Occipital lobe (tissue), 2 donors: ENCODE data around the gene CRYBB2. TPM values are rescaled to one million over a fixed set of nuclear protein-coding genes. Genes with fewer than 3 reads are reported as not detected.
"Not testable (repeated sequence)": the region's sequence is repeated elsewhere in the genome, so short reads cannot be mapped to it uniquely, and the experiment has no call there.

Source experiments
- DNase-seq: peaks from one replicate; lab custom pipeline; 2025; lab: John Stamatoyannopoulos, UW
- total RNA-seq: library from RNA; depleted of rRNA; stranded (reverse); fragments of >200 nt; gene quantifications from one replicate; pipeline ENCODE4 v1.2.3, GENCODE V29; 2014

The CRYBB2 gene
- total RNA-seq, 1 donor from 2014 or later: not detected

DNA sequence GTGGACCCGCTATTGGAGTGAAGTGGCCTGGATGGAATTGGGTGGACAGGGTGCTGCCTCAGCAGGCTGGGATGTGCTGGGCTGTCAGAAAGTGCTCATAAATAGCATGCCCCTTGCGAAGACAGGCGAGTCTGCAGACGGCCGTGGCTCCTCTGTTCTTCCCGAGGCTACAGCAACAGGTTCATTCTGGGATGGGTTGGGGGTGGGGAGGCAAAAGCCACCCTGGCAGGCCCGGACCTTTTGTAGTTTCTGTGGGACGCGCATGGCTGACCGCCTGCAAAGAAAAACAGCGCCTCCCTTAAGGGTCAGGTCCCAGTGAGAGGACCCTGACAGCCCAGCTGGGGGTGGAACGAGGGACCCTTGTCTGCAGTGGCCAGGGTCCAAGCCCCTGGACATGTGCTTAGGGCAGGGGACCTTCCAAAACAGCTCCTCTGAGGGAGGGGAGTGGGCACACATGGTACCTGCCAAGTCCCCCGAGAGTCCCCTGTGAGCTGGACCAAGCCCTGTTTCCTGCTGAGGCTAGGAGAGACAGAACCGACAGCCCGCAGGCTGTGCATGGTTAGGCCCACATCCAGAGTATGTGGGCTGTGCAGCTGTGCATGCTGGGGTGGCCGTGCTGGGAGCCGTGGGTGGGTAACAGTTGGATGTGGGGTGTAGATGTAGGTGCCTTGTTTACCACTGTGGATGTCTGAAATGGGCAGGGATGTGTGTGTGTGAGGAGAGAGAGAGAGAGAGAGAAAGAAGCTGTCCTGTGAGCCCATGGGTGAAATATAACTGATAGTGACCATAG lies 19.5 kb upstream of the CRYBB2 start, which contains the start of gene CRYBB3:
CRYBB3 (plus strand) TSS at position 128 of the 790 bp plus-strand sequence. CDS start 1,539 bp downstream, outside the sequence.
- DNase-seq: peak; percentile 39

DNA sequence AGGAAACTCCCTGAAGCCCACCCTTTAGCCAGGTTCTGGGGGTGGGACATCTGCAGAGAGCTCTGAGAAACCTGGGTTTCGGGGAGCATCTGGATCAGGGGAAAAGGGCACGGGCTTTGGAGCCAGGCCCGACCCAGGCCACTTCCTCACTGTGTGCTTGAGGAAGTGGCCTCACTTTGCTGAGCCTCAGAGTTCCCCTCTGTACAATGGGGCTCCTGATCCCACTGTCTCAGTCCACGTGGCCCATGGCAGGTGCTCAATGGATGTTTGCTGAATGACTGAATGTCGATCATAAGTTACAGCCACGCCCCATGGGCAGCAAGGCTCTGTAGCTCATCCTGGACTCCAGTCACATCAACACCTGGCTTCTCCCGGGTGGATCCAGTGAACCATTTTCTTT lies 18.5 kb upstream of the CRYBB2 start:
- DNase-seq: no peak

DNA sequence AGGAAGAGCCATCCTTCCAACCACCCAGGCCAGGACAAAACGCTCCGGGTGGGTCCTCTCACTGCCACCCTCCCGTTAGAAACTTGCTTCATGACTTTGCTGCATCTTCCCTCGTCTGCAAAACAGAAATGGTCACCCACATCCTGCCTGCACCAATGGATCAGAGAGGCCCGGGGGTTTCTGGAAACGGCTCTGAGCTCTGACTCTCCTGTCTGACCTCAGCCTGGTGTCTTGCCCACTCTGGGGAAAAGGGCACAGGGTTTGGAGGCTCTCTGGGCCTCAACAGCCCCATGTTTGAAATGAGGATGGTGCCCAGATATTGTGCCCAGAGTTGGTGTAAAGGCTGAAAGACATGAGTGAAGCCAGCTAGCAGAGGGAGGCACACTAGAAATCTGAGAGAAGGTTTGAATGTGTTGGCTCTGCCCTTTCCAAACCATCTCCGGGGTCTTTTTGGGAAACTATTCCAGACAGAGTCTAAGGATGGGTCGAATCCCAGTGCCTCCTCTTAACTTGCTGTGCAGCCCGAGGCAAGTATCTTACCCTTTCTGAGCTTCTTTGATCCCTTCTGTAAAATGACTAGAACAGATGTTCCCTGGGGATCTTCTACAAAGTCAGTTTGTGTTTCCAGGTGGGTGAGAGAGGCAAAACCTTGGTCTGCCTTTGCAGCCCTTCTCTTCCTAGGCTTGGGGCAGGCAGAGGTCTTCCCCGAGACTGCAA lies 17.7 kb upstream of the CRYBB2 start:
- no peak for DNase-seq

DNA sequence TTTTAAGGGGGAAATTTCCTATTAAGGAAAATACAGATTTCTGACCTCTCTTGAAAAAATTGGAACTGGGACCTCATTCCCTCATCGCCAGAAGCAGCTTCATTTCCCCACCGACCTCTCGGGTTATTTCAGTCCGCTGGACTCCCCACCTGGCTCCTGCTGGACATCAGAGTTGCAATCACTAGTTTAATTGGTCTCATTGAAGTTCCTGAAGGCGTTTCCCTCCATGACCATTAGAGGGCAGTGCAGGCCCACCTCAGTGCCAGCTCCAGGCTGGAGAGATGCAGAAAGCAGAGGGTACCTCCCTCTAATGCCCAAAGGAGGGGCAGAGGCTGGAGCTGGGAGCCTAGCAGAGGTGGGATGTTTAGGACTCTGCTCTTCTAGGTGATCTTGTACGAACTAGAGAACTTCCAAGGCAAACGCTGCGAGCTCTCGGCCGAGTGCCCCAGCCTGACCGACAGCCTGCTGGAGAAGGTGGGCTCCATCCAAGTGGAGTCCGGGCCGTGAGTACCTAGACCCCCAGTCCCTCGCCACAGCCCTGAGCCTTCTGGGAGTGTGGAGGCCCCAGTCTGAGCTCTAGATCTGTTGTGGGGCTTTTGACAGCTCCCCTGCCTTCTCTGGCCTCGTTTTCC lies 17.0 kb upstream of the CRYBB2 start:
- peak; percentile 28 for DNase-seq

DNA sequence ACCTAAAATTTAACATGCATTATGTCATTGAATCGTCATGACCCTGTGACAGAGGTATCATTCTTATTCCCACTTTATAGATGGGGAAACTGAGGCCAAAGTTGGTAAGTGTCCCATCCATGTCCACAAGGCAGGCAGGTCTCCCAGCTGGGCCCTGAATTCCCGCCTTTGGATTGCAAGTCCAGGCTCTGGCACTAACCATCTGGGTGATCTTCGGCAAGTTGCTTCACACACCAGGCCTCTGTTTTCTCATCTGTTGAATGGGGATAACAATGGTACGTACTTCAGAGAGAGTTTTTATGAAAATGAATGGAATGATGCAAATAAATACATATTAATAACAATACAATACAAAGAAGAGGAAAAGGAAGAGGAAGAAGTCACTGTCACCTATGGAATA lies 16.4 kb upstream of the CRYBB2 start:
- DNase-seq: no peak

DNA sequence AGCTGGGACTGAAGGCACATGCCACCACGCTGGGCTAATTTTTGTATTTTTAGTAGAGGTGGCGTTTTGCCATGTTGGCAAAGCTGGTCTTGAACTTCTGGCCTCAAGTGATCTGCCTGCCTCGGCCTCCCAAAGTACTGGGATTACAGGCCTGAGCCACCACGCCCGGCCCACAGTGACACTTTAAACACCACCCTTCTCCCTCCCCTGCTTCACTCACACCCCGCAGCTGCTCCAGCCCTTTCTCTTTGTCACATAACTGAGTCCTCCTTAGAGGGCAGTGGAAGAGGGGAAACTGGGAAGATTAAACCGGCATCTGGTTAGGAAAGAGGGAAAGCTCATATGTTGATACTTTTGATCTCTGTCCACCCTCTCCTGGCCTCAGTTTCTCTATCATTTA lies 14.9 kb upstream of the CRYBB2 start:
- not testable (repeated sequence) for DNase-seq

DNA sequence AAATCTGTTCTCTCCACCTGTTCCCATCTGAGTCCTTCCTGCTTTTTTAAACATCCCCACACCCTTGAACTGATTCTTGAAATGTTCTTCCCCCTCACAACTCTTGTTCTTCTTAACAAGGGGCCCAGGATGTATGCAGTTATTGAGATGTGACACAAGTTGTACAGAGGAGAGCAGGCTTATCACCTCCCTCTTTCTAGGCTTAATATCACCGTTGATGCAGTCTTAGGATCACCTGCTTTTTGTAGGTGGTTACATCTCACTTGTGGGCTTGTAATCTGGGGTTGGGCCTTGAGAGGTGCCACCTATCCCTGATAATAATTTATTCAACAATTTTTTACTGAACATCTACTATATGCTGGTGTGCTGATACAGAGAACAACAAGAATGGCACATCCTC lies 13.6 kb upstream of the CRYBB2 start:
- no peak for DNase-seq

DNA sequence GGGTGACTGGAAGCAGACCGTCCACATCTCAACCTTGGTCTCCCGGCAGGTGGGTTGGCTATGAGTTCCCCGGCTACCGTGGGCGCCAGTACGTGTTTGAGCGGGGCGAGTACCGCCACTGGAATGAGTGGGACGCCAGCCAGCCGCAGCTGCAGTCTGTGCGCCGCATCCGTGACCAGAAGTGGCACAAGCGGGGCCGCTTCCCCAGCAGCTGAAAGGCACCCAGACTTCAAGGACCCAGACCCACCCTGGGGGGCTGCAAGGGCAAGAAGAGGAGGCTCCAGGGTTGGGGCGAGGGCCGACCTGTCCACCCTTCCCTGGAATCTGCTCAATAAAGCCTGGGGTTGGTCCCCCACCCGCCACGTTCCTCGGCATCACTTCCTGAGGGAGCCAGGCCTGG lies 12.4 kb upstream of the CRYBB2 start:
- DNase-seq: no peak

DNA sequence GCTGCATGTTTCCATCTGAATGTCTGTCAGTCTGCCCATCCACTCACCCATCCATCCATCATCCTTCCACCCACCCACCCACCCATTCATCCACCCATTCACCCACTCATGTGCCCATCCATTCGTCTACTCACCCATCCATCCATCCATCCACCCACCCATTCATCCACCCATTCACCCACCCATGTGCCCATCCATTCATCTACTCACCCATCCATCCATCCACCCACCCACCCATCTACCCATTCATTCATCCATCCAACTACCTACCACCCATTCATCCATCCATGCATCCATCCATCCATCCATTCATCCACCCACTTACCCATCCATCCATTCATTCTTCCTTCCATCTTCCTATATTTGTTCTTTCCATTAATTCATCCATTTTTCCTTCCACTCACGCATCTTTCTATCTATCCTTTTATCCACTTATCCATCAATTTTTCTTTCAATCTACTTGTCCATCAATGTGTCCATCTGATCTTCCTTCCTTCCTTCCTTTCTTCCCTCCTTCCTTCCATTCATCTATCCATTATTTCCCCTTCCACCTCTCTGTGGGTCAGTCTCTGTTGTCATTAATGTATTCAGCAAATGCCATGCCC lies 11.8 kb upstream of the CRYBB2 start:
- DNase-seq: no peak

DNA sequence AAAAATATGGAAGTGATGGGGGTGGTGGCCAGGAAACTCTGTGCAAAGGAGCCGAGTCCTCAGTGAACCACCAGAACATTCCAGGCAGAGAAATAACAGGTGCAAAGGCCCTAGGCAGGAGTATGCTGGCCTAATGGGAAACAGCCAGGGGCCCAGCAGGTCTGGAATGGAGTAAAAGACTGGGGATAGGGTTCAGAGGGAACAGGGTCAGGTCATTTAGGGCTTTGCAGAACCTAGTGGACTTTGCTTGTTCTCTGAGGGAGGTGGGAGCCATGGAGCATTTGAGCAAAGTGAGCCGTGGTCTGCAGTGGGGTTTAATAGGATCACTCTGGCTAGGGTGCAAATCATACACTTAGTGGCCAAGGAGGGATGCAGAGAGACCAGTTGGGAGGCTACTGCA lies 11.1 kb upstream of the CRYBB2 start:
- no peak for DNase-seq

DNA sequence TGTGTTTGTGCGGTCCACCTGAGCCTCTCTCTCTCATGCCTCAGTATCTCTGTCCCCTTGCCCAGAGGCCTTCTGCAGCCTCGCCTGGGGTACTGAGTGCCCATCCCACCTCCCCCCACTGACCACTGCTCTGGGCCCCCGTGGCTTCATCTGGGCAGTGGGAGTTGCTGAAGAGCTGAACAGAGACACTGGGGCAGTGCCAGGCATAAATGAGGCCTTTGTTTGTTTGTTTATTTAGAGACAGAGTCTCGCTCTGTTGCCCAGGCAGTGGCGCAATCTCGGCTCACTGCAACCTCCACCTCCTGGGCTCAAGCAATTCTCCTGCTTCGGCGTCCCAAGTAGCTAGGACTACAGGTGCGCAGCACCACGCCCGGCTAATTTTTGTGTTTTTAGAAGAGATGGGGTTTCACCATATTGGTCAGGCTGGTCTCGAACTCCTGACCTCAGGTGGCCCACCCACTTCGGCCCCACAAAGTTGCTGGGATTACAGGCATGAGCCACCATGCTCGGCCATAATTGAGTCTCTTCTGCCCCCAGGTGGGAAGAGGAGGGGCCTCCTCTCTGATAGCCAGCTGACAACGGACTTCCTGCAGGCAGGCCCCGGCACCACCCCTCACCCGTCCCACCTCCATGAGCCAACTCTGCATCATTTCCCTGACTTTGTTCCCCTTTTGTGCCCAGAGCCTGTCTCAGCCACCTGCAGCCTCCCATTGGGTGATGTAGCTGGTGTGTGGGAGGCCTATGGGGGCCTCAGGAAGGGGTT lies 10.5 kb upstream of the CRYBB2 start:
- no peak for DNase-seq

DNA sequence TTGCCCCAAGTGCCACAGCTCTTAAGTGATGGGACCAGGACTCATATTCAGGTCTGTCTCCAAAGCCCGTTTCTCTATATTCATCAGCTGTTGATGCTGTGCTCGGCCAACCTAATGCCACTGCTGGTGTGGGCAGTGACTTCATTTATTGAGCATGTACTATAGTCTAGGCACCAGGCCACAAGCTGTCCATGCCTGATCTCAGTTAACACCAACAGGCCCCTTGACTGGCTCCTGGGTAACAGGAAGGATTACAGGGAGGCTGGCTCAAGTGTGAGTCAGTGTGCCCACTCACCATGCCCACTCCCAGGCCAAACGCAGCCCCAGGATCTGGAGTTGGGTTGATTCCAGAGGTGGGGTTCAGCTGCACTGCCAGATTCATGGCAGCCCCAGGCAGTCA lies 8.6 kb upstream of the CRYBB2 start:
- DNase-seq: no peak

DNA sequence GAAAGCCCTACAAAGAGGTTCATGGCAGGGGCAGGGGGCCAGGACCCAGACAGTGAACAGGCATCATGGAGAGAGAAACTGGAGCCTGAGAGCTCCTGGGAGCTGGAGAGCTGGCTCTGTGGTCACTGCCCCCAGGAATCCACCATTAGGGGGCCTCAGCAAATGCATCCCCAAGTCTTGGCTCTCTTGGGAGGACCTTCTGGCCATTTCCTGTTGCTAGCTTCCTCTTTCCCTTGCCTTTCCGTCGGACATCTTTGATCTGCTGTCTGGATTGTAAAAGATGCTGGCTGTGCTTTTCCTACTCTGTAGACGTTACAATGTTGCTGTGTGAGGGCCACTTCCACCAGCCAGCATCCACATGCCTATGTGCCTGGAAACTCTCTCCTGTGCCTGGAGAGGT lies 7.1 kb upstream of the CRYBB2 start:
- no peak for DNase-seq

DNA sequence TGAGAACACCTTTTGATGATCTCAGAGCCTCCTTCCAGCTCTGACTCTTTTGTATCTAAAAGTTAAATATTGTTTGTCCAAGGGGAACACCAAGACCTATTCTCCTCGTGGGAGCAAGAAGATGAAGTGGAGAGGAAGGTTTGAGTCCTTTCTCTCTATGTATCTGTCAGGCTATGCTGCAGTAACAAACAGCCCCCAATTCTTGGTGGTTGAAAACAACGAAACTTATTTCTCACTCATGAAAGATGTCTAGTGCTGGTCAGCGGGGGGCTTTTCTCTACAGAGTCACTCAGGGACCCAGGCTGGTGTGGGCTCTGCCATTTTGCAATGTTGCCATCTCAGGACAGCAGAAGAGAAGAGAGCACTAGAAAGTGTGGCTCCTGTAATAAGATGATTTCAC lies 6.2 kb upstream of the CRYBB2 start:
- no peak for DNase-seq

DNA sequence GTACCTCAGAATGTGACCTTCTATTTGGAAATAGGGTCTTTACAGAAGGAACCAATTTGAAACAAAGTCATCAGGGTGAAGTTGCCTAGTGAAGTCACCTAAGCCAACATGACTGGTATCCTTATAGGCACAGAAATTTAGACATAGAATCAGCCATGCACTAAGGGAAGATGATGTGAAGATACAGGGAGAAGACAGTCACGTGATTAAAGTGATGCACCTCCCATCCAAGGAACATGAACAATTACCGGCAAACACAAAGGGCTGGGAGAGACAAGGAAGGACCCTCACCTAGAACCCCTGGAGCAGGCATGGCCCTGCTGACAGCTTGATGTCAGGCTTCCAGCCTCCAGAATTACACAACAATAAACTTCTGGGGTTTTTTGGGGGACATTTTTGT lies 3.2 kb upstream of the CRYBB2 start:
- DNase-seq: no peak

DNA sequence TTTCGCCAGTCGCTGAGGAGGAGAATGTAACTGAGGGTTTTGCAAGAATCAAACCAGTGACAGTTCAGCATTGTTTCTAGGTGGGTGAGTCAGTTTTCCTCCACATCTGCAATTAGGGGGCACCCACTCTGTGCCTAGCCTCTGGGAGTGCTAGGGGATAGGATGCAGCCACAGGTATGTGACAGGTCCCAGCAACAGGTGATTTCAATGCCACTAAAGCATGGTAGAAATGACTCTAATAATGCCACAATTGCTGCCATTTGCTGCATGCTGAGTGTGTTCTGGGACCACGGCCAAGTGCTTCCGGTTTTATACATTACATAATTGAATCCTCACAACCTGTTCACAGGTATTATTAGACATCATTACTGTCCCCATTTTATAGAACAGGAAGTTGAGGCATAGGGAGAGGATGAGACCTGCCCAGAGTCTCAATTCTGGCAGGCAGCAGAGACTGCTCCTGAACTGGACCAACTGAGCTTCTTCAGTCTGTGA lies 556 bp downstream of the CRYBB2 start:
- no peak for DNase-seq

DNA sequence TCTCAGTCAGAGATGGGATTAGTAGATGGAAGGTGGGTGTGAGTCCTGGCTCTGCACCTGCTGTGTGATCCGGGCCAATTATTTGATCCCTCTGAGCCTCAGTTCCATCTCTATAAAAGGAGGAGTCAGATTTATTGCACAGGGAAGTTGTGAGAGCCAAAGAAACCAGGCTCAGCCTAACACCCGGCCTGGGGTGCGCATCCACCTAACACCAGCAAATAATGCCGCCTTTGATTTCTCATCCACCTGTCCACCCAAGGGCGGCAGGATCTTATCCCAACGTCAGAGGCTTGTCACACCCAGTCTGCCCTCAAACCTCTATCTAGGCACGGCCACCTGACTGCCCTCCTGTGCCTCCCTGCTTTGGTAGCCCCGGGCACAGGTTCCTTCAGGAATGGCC lies 2.4 kb downstream of the CRYBB2 start:
- DNase-seq: no peak

DNA sequence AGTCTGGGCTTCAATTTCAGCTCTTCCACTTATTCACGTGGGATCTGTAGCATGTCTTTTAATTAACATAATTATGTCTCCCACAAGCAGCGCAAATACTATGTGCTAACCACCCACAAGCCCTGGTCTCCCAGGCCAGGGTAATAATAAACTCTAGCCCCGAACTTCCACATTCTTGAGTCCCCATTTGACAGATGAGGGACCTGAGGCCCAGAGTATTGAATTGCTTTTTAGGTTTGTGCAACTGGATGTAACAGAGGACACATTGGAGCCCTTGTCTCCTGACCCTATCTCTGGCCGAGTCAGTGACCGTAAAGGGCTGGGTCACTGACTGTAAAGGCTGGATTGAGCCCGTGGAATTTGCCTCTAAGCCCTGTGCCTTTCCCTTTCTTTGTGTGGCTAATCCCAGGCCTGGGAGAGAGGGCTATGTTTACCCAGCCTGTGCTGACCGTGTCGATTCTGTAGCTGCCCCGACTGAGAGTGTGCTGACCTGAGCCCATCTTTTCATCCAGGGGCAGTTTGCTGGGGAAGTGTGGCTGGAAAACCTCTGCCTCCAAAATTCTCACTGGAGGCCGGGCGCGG lies 3.9 kb downstream of the CRYBB2 start:
- DNase-seq: no peak

DNA sequence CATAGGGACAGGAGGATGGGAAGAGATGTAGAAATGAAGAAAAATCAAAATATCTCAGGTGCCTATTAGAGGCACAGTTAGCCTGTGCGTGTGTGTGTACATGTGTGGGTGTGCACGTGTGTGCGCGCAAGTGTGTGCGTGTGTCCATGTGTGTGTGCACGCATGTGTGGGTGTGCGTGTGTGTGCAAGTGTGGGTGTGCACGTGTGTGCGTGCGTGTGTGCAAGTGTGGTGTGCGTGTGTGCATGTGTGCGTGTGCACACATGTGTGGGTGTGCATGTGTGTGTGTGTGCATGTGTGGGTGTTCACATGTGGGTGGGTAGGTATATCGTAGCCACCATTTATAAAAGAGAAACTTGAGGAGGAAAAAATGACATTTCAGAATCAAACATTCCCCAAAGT lies 9.4 kb downstream of the CRYBB2 start:
- no peak for DNase-seq

DNA sequence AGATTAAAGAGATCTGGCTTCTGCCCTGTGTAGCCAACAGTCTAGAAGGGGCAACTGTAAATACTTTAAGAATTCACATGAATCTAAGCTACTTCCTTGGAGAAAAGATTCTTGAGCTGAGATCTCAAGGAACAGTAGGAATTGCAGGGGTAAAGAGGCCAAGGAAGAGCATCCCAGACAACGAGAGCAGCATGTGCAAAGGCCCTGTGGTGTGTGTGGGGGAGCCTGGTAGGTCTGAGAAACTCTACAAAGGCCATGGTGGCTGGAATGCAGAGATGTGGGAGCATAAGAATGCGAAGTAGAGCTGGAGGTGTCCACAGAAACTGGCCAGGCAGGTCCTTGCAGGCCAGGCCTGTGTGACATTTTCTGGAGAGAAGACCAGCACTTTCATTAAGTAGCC lies 11.3 kb downstream of the CRYBB2 start:
- not testable (repeated sequence) for DNase-seq

DNA sequence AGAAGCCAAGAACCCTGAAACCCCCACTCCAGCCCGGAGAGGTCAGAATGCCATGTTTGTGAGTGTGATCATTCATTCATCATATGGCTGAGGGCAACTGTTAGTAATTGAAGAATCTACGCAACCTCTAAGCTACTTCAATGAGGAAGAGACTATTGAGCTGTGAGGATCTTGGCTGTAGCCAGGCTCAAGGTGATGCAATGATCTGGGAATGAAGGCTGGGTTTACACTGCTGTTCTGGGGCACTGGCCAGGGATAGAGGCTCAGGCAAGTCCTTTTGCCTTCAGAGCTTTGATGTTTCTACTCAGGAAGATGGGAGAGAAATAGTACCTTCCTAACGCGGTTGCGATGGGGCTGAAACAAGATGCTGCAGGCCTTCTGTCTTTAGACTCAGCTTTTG lies 12.9 kb downstream of the CRYBB2 start:
- DNase-seq: no peak
